GM21381 (cell line): Measurements from ENCODE around the gene PARP2.

Experiments
- ATAC-seq: cut with Tn5 transposase; IDR thresholded peaks from one replicate; pipeline ENCODE4 v1.9.1; 2021; ENCODE audit warnings: mild to moderate bottlenecking, moderate library complexity; ENCODE audit not compliant: unreplicated experiment

Gene PARP2

GRCh38 chr14:20397511-20397910, 54.1 kb downstream of the PARP2 start:
- no peak for ATAC-seq

GRCh38 chr14:20400589-20400964, 57.1 kb downstream of the PARP2 start:
- ATAC-seq, result no peak

GRCh38 chr14:20400965-20401593, 57.6 kb downstream of the PARP2 start:
- no peak for ATAC-seq

- no peak for ATAC-seq
Measured at GRCh38 chr14:20403521-20403920, 60.1 kb downstream of the PARP2 start.
